HFFc6 (cell line): ENCODE measurements around the gene CYBRD1. TPM values are rescaled to one million over a fixed set of nuclear protein-coding genes. Genes with fewer than 3 reads are reported as not detected.

Experiments
- DNase-seq: peaks from one replicate; pipeline ENCODE4 v3.0.0-alpha.2; 2018
- H3K27ac Mint-ChIP-seq: 2 replicates; pipeline ENCODE4 v1.8.0; 2020; ENCODE audit warnings: mild to moderate bottlenecking, mixed read lengths
- H3K27me3 Mint-ChIP-seq: 2 replicates; pipeline ENCODE4 v1.8.0; 2021; ENCODE audit warnings: mild to moderate bottlenecking, moderate library complexity, mixed read lengths; ENCODE audit not compliant: insufficient read depth
- H3K36me3 Mint-ChIP-seq: 2 replicates; pipeline ENCODE4 v1.8.0; 2021; ENCODE audit warnings: low read depth, mixed read lengths
- H3K4me1 Mint-ChIP-seq: 2 replicates; pipeline ENCODE4 v1.8.0; 2020; ENCODE audit warnings: low read depth, mixed read lengths
- H3K4me3 Mint-ChIP-seq: 2 replicates; pipeline ENCODE4 v1.8.0; 2020; ENCODE audit warnings: mild to moderate bottlenecking, moderate library complexity, mixed read lengths
- H3K9me3 Mint-ChIP-seq: 2 replicates; pipeline ENCODE4 v1.8.0; 2020; ENCODE audit warnings: mild to moderate bottlenecking, mixed read lengths
- total RNA-seq, 6 experiments: library from RNA; stranded (reverse); fragmentation: NEBNext Ultra II Directional; extraction: Animal tissue kit (Norgen Biotek cat#: 25700); gene quantifications; 2 replicates in 1 of 6; 3 replicates in 5 of 6; pipeline ENCODE4 v1.2.3, GENCODE V29; 2021
- TF ChIP-seq, protein P1 (sequence below): fragments of 200-600 bp; sonication (generic); IDR thresholded peaks from 2 replicates; pipeline ENCODE4 v1.5.0; 2021; ENCODE audit warnings: antibody characterized with exemption, mild to moderate bottlenecking

Gene CYBRD1
- total RNA-seq, 6 experiments from 2014 or later, result 108 to 141 (median 131) TPM

DNA sequence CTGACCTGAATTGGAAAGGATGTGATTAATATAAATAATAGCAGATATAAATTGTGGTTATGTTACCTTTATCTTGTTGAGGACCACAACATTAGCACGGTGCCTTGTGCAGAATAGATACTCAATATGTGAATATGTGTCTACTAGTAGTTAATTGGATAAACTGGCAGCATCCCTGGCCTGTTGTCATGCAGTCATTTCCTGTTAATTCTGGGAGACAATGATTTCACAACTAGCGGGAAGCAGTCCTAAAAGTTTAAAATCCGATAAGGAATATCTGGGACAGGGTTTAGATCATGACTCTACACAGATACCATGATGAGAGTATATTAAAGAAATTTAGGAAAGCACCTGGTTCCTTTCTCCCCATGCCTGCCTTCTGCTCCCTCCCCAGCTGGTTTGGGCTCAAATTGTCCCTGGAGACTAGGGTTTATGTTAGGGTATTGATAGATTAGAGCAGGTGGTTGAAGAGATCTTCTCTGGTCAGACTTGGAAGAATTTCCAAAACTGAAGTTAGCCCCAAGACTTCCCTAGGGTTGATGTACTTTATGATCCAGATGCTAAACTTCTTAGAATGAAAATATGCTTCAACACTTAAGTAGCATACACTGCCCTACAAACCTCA, 32.8 kb downstream of the CYBRD1 start:
- DNase-seq, result no peak
- Mint-ChIP-seq H3K27me3 (no peaks in the 10 kb centered on the region), H3K27ac (no peak overlapping the region), H3K9me3 (no peaks in the 10 kb centered on the region), H3K36me3 (peaks cover 10% of the 10 kb centered on the region), H3K4me1 (peaks cover 21% of the 10 kb centered on the region), H3K4me3 (no peak overlapping the region)
- TF ChIP-seq, protein P1, sequence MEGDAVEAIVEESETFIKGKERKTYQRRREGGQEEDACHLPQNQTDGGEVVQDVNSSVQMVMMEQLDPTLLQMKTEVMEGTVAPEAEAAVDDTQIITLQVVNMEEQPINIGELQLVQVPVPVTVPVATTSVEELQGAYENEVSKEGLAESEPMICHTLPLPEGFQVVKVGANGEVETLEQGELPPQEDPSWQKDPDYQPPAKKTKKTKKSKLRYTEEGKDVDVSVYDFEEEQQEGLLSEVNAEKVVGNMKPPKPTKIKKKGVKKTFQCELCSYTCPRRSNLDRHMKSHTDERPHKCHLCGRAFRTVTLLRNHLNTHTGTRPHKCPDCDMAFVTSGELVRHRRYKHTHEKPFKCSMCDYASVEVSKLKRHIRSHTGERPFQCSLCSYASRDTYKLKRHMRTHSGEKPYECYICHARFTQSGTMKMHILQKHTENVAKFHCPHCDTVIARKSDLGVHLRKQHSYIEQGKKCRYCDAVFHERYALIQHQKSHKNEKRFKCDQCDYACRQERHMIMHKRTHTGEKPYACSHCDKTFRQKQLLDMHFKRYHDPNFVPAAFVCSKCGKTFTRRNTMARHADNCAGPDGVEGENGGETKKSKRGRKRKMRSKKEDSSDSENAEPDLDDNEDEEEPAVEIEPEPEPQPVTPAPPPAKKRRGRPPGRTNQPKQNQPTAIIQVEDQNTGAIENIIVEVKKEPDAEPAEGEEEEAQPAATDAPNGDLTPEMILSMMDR, result no peak

DNA sequence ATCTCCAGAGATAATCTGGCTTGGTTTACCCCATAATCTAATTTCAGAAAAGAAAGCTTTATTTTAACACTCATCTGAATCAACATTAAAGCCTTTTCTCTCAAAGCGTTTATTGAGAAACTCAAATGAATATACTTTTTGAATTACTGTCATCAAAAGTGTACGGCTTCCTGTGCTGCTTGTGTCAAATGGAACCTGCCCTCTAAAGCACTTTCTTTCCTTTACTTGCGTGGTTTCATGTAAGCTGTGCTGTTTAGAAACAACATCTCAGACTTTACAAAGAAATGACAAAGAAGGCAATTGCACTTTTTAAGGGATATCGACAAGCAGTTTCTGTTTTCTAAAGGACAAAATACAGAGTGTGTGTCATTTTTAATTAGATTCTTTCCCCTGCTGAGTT, 35.1 kb downstream of the CYBRD1 start:
- peaks cover 3% of the 10 kb centered on the region for H3K4me1 Mint-ChIP-seq
- no peak overlapping the region for H3K27ac Mint-ChIP-seq
- no peak for DNase-seq
- peaks cover 8% of the 10 kb centered on the region for H3K36me3 Mint-ChIP-seq
- no peaks in the 10 kb centered on the region for H3K27me3 Mint-ChIP-seq
- TF ChIP-seq, protein P1, result no peak
- no peaks in the 10 kb centered on the region for H3K9me3 Mint-ChIP-seq
- H3K4me3 Mint-ChIP-seq, result no peak overlapping the region

DNA sequence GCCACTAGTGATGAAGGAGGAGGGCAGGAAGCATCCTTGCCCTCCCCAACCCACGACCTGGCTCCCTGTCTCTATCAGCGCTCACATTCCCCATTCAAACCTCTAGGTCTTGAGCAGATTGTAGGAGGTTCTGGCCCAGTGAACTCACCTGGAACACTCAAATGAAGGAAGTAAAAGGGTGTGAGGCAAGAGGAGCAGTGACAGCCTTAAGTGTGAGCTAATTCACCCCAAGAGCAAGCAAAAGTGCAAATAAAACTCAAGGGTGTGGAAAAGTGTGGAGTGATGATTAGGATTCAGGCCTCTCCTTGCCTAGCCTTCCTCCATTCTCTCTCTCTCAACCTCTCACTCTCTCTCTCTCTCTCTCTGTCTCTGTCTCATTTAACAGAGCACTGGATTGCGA, 41.0 kb downstream of the CYBRD1 start:
- Mint-ChIP-seq H3K4me3 (no peak overlapping the region), H3K36me3 (no peaks in the 10 kb centered on the region), H3K27ac (no peak overlapping the region), H3K4me1 (no peaks in the 10 kb centered on the region), H3K27me3 (no peaks in the 10 kb centered on the region), H3K9me3 (no peaks in the 10 kb centered on the region)
- no peak for DNase-seq
- TF ChIP-seq, protein P1, result no peak

DNA sequence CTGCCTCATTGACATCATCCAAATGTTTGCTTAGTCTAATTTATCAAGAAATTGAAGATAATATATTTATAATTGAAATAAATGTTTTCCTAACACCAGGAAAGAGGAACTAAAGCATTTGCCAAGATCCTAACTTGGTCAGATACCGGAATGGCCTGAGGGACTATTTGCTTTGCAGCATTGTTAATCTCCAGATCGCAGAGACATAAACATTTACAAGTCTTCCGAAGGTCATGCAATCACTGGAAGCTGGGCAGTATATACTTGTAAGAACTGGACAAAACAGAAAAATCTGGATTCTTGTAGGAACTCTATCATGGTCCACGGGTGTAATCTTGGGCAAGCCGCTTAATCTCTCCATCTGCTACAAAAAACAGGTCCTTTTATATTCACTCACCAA, 42.2 kb downstream of the CYBRD1 start:
- no peak overlapping the region for H3K27ac Mint-ChIP-seq
- no peaks in the 10 kb centered on the region for H3K27me3 Mint-ChIP-seq
- no peaks in the 10 kb centered on the region for H3K4me1 Mint-ChIP-seq
- no peak for DNase-seq
- no peaks in the 10 kb centered on the region for H3K9me3 Mint-ChIP-seq
- H3K4me3 Mint-ChIP-seq, result no peak overlapping the region
- no peaks in the 10 kb centered on the region for H3K36me3 Mint-ChIP-seq
- TF ChIP-seq, protein P1, result no peak

DNA sequence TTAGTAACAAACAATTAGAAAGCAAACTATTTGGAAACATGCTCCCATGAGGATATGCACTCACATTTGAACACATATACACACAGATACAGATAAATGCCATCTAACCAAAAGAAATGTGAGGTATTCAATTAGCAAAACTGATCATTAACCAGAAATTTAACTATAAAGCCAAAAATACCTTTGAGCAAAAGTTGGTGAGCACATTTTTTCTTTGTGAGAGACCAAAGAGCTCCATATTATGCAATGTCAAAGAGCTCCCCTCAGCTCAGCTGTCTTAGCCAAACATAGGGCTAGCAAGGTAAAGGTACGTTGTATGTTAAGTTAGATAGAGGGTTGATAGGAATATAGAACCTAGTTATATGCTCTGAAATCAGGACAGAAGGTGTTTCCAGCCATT, 43.8 kb downstream of the CYBRD1 start:
- TF ChIP-seq, protein P1, result no peak
- H3K36me3 Mint-ChIP-seq, result no peaks in the 10 kb centered on the region
- no peaks in the 10 kb centered on the region for H3K4me1 Mint-ChIP-seq
- no peaks in the 10 kb centered on the region; the same call in 1 of the 2 replicates for H3K27me3 Mint-ChIP-seq
- no peak for DNase-seq
- H3K4me3 Mint-ChIP-seq, result no peak overlapping the region
- H3K27ac Mint-ChIP-seq, result no peak overlapping the region
- no peaks in the 10 kb centered on the region for H3K9me3 Mint-ChIP-seq
